Nephron (organoid): ENCODE results near the gene RSBN1.

Source experiments
- H3K27ac Mint-ChIP-seq, 3 experiments: 2 replicates each; pipeline ENCODE4 v1.8.0; 2020; ENCODE audit warnings: mixed read lengths in 3 of 3, mild to moderate bottlenecking in 2 of 3, moderate library complexity in 1 of 3
- H3K27me3 Mint-ChIP-seq: 2 replicates; pipeline ENCODE4 v1.8.0; 2021; ENCODE audit warnings: low read depth, mild to moderate bottlenecking, moderate library complexity, mixed read lengths
- H3K36me3 Mint-ChIP-seq: 2 replicates; pipeline ENCODE4 v1.8.0; 2020; ENCODE audit warnings: low read depth, mixed read lengths
- H3K4me1 Mint-ChIP-seq: 2 replicates; pipeline ENCODE4 v1.8.0; 2020; ENCODE audit warnings: mixed read lengths
- H3K4me3 Mint-ChIP-seq, 3 experiments: 2 replicates each; pipeline ENCODE4 v1.8.0; 2020; ENCODE audit warnings: mild to moderate bottlenecking in 3 of 3, mixed read lengths in 3 of 3, moderate library complexity in 2 of 3
- H3K9me3 Mint-ChIP-seq: 2 replicates; pipeline ENCODE4 v1.8.0; 2020; ENCODE audit warnings: mixed read lengths
- CTCF ChIP-seq, 3 experiments: fragments of 200-600 bp; sonication (generic); IDR thresholded peaks; one replicate each; pipeline ENCODE4 v1.5.0; 2021; ENCODE audit warnings: antibody characterized with exemption in 3 of 3; ENCODE audit not compliant: unreplicated experiment in 3 of 3

Gene RSBN1

GRCh38 chr1:113811888-113812660 is at the start of gene RSBN1:
Gene RSBN1 (minus strand): TSS chr1:113812476. CDS start chr1:113812412, 64 bp downstream.
- H3K4me1 Mint-ChIP-seq, result peaks cover 20% of the 10 kb centered on the region
- peak within 1 kb of the TSS; percentile 97 to 100 (median 99) for H3K4me3 Mint-ChIP-seq
- TF ChIP-seq CTCF (IDR thresholded peaks at IDR 0.05; ENCODE audit: unreplicated experiment in 3 of 3), result peak in 1 of 3 experiments; percentile 7
- H3K27me3 Mint-ChIP-seq, result no peaks in the 10 kb centered on the region
- peaks cover 14% of the 10 kb centered on the region for H3K36me3 Mint-ChIP-seq
- H3K9me3 Mint-ChIP-seq, result no peaks in the 10 kb centered on the region
- H3K27ac Mint-ChIP-seq, result peak within 1 kb of the TSS; percentile 91 to 99 (median 95)

- H3K4me3 Mint-ChIP-seq, result no peak overlapping the region
- H3K36me3 Mint-ChIP-seq, result no peaks in the 10 kb centered on the region
- no peaks in the 10 kb centered on the region for H3K4me1 Mint-ChIP-seq
- no peak for TF ChIP-seq CTCF (IDR thresholded peaks at IDR 0.05; ENCODE audit: unreplicated experiment in 3 of 3)
- H3K27me3 Mint-ChIP-seq, result no peaks in the 10 kb centered on the region
- no peak overlapping the region for H3K27ac Mint-ChIP-seq
- H3K9me3 Mint-ChIP-seq, result no peaks in the 10 kb centered on the region
These were observed 49.4 kb upstream of the RSBN1 start for GRCh38 chr1:113861641-113862040.

- Mint-ChIP-seq H3K36me3 (no peaks in the 10 kb centered on the region), H3K9me3 (no peaks in the 10 kb centered on the region), H3K4me3 (no peak overlapping the region), H3K27me3 (no peaks in the 10 kb centered on the region), H3K27ac (peak overlapping the region in 2 of 3 experiments; percentile 11 to 15), H3K4me1 (no peaks in the 10 kb centered on the region)
- TF ChIP-seq CTCF (IDR thresholded peaks at IDR 0.05; ENCODE audit: unreplicated experiment in 3 of 3), result no peak
These were observed 48.6 kb upstream of the RSBN1 start for GRCh38 chr1:113860891-113861290.

- TF ChIP-seq CTCF (IDR thresholded peaks at IDR 0.05; ENCODE audit: unreplicated experiment in 3 of 3), result no peak
- no peaks in the 10 kb centered on the region for H3K27me3 Mint-ChIP-seq
- H3K4me3 Mint-ChIP-seq, result no peak overlapping the region
- H3K27ac Mint-ChIP-seq, result no peak overlapping the region
- no peaks in the 10 kb centered on the region for H3K4me1 Mint-ChIP-seq
- H3K9me3 Mint-ChIP-seq, result no peaks in the 10 kb centered on the region
- H3K36me3 Mint-ChIP-seq, result no peaks in the 10 kb centered on the region
These were observed 47.4 kb upstream of the RSBN1 start for GRCh38 chr1:113859478-113860175.

GRCh38 chr1:113858982-113859381 is 46.7 kb upstream of the RSBN1 start:
- no peaks in the 10 kb centered on the region for H3K27me3 Mint-ChIP-seq

More at GRCh38 chr1:113858982-113859381, 46.7 kb upstream of the RSBN1 start:
- Mint-ChIP-seq H3K9me3 (no peaks in the 10 kb centered on the region), H3K4me3 (no peak overlapping the region), H3K36me3 (no peaks in the 10 kb centered on the region), H3K4me1 (no peaks in the 10 kb centered on the region), H3K27ac (no peak overlapping the region)
- TF ChIP-seq CTCF (IDR thresholded peaks at IDR 0.05; ENCODE audit: unreplicated experiment in 3 of 3), result no peak
